ENCODE data around the gene SNRPA1.
"Not testable (repeated sequence)": the region's sequence is repeated elsewhere in the genome, so short reads cannot be mapped to it uniquely, and the experiment has no call there.

The SNRPA1 gene

DNA sequence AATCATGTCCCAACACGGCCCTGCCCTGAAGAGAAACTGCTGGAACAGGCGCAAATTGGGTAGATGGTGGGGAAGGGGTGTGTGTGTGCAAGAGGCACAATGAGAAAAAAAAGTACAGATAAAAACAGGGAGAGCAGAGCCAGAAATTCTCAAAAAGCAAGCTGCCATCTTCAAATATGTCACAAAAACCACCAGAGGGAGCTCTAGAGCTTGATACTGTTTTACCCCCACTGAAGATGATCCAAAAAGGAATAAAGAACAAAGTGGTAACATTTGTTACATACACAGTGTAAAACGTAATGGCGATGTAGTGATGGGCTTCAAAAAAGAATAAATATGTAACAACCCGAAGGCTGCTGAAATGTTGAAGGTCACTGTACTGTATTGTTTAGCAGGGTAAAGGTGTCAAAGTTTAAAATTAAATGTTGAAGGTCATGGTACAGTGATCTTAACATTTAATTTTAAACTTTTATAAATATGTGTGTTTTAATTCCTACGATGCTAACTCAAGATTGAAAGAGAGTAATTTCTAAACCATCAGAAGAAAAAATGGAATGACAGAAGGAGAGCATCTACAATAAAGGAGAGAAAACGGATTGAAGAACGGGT, 6.0 kb downstream of the SNRPA1 start:
- peak; percentile 24 for DNase-seq

GRCh38 chr15:101287342-101287741, 7.7 kb downstream of the SNRPA1 start:
- DNase-seq: not testable (repeated sequence)

DNA sequence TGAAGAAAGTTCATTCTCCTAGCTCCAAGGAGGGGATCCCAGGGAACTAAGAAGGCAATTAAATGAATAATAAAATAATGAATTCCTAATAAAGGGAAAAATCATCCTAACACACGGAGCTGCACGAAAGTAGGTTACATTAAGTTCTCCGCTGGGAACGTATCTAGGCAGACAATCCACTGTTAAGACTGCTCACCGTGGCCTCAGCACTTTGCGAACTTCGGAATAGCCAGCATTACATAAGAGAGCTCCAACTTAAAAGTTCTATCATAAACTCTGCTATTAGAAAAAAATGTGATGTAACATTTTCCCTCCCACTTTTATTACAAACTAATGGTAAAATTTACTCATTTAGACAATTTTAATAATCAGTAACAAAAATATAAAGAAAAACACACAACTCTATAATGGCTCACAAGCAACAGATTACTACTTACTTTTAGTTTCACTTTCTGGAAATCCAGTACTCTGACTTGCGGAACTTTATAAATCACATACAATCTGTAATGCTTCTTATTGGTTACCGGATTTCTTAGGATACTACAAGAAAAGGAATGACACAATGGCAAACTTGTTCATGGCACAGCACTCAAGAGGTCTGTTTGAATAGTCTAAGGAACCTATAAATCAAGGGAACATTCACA, 8.5 kb downstream of the SNRPA1 start:
- no peak for DNase-seq

DNA sequence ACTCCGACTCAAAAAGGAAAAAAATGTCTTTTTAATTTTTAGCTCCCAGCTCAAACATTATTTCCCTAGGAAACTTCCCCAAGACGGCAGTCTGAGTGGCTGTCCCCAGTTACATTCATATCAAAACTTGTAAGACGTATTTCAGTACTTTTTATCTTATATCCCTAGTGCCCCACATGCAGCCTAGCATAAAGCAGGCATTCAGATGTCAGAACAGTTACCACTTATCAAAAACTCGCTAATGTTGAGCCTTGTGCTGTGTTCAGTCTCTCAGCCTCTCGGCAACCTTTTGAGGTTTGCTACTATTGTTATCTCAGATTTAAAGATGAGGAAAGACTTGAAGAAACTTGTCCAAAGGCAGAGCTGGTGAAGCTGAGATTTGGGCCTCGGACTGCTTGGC, 11.1 kb downstream of the SNRPA1 start:
- no peak for DNase-seq

- no peak for DNase-seq
Observed at GRCh38 chr15:101280007-101280406, 15.0 kb downstream of the SNRPA1 start.

DNA sequence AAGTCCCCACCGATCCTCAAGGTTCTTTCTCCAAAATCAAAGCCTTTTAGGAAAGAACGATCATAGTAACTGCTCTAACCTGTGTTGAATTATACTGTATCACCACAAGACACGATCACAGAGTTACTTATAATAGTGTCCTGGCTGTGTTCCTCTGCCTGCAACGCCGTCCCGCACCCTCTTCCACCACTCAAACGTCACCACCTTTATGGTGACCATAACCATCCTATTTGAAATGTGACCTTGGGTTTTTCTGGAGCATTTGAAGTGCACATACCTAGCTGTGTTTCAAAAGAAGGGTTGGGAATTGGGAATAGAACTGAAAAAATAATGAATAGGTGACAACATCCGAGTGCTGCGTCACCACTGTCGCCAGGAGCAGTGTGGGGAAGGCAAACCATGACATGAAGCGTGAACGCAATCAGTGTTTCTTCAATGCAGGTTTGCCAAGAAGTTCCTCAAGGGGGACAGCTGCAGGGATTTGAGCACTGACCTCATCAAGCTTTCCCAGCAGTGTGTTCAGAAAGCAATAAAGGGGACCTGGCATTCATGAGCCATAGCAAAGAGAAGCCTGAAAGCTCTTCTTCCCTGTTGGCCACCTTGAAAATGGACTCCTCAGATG, 17.0 kb downstream of the SNRPA1 start:
- DNase-seq: no peak

DNA sequence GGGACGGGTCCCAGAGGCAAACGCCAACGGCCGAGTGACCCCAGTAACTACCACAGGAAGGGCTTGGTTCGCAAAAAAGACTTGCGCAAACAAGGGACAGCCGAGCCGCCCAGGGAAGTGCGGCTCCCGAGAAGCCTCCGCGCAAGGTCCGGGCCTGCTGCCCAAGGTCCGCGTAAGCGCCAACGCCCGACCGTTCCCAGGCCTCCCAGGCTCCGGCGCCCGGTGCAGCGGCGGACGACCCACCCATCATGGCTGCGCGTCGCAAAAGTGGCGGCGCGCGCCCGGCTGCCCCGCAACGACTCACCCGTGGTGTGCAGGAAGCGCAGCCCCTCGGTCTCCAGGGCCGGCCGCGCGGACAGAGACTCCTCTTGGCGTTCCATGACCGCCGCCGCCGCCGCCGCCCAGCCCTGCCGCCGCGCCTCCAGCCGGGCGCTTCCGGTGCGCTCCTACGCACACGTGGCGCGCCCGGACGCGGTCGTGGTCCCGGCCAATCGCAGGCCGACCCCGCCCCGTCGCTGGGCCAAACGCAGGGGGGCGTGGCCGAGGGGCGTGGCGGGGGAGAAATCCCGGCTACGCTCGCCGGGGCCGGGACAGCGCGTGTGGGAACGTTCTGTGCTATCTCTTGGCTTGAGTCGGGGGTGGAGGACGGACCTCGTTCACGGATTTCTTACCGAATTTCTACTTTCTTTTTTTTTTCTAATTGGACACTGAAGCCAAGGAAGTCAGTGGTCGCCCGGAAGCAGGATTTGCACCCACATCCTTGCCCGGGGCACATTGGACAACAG, 17.8 kb downstream of the SNRPA1 start, which contains the start of gene SELENOS:
SELENOS (minus strand) TSS at position 448 of the 785 bp plus-strand sequence; CDS start at position 380, 68 bp downstream.
- DNase-seq: peak; percentile 82

GRCh38 chr15:101276501-101277037, 18.5 kb downstream of the SNRPA1 start:
- no peak for DNase-seq

DNA sequence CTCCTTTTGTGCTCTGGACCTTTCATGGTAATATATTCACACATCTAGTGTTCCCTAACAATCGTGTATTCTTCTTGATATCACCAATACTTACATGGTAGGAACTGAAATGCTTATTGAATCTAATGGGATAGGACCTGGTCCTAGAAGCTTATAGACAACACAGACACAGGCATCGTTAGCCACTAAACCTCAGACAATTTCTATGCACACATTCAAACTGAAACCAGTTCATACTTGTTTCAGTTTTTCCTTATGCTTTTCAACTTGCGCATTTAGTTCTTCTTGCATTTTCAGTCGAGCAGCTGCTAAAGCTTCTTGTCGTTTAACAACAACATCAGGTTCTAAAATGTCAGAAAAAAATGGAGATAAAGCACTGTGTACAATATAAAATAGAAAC, 20.0 kb downstream of the SNRPA1 start:
- no peak for DNase-seq

DNA sequence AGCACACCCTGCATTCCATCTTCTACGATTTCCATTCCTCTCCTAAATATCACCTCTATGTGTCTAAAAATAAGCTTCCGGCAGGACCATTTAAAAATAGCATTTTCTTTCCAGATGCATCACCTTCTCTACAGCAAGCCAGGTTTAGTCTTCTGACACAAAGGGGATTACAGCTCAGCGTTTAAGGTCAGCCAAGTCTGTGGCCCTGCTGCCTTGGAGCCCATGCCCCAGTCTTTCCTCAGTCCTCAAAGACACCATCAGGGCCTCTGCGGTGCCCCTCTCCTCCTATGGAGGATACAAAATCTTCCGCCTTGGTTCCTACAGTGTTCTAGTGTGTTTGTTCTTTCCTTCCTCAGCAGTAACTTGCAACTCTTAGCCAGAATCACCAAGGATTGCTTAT, 21.5 kb downstream of the SNRPA1 start:
- DNase-seq: no peak

- DNase-seq: no peak
Observed at GRCh38 chr15:101272584-101272983, 22.5 kb downstream of the SNRPA1 start.

DNA sequence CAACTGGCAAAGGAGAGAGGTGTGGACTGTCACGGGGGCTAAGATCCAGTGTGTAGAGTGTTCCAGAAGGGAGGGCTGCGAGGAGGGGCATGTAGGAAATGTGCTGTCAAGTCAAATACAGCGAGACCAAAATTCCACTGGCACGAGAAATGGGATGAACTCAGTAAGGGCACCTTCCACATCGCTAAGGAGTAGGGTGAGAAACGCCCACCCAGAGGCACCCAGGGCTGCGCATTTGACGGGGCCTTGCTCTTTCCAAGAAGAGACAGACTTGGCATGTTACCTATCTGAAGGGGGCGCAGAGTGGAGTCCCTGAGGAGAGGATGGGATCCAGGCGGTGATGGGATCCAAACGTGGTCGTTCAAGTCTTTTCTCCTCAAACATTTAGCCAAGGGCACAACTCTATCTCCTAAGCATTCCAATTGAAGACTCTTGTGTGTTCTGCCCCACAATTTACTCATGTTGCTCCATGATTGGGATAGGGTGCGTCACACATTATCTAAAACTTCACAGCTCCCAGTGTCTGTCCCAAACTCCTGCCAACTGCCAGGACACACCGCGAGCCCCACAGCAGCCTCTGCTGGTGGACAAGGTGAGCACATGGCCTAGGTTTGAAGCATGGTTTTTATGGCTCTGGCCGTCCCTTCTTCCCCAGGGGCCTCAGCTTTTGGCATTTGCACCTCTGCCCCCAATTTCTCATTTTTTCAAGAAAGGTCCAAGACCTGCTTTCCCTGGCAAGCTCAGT, 25.4 kb downstream of the SNRPA1 start:
- no peak for DNase-seq

- no peak for DNase-seq
Observed at GRCh38 chr15:101267320-101268104, 27.5 kb downstream of the SNRPA1 start.

GRCh38 chr15:101266787-101267186, 28.3 kb downstream of the SNRPA1 start:
- no peak for DNase-seq

DNA sequence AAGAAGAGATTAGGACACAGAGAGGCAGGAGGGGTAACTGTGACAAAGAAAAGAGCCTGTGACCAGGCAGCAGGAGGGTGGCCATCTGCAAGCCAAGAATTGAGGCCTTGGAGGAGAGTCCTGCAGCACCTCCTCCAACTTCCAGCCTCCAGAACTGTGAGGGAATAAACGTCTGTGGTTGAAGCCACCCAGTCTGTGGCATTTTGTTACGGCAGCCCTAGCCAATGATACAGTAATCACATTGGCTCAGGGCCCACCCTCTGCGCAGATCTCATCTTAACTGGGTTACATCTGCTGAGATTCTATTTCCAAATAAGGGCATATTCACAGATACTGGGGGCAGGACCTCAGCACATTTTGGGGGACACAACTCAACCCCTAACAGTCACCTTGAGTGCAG, 29.0 kb downstream of the SNRPA1 start:
- DNase-seq: no peak

DNA sequence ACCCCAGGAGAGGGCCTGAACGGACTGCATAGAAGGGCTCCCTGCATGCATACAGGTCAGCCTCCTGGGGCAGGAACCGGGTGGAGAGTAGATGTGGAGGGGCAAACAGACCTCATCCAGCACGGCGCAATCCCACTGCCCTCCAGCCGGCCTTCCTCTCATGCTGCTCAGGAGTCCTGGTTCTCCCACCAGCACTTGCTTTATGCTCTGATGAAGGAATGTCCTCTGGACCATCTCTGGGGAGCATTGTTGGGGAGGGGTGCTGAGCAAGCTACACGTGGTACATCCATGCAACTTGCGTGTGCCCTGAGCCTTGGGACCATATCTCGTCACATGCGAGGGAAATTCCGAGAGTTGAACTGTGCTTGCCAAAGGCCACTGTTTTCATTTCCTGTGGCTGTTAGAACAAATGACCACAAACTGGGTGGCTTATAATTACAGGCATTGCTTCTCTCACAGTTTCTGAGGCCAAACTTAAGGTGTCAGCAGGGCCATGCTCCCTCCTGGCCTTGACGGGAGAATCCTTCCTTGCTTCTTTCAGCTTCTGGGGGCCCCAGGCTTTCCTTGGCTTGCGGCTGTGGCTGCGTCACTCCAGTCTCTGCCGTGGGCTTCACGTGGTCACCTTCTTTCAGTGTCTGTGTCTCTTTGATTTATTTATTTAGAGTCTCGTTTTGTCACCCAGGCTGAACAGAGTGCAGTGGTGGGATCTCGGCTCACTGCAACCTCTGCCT, 30.0 kb downstream of the SNRPA1 start:
- DNase-seq: no peak

DNA sequence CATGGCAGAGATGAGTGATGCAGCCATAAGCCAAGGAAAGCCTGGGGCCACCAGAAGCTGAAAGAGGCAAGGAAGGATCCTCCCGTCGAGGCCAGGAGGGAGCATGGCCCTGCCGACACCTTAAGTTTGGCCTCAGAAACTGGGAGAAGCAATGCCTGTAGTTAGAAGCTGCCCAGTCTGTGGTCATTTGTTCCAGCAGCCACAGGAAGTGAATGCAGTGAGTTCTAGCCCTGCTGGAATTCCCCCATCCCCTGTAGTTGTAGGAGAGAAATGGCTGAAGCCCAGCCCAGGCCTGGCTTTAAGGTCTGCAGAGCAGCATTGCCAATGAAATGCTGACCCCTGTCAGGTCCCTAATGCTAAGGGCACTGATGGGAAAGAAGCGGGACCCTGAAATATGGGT, 31.0 kb downstream of the SNRPA1 start:
- no peak for DNase-seq

DNA sequence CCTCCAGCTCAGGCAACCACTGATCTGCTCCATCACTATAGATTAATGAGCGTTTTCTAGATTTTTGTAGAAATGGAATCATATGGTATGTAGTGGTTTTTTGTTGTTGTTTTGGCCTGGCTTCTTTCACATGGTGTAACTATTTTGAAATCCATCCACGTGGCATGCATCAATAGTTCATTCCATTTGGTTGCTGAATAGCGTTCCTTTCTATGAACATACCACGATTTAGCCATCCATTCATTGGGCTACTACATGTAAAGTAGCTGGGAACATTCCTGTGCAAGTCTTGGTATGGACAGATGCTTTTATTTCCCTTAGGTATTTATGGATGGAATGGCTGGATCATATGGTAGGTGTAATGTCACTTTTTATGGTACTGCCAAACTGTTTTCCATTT, 32.5 kb downstream of the SNRPA1 start:
- no peak for DNase-seq

GRCh38 chr15:101258238-101259144, 36.6 kb downstream of the SNRPA1 start:
- DNase-seq: peak; percentile 55

GRCh38 chr15:101256757-101257156, 38.3 kb downstream of the SNRPA1 start:
- no peak for DNase-seq

Data from GDM1 (cell line).